ENCODE results near the gene R3HDM2.
"Not testable (repeated sequence)": the region's sequence is repeated elsewhere in the genome, so short reads cannot be mapped to it uniquely, and the experiment has no call there.

The R3HDM2 gene

GRCh38 chr12:57404966-57405640 is 25.7 kb downstream of the R3HDM2 start:
- TF ChIP-seq CTCF (IDR thresholded peaks at IDR 0.05; ENCODE audit: borderline replicate concordance, insufficient read depth, low read depth, low read length) = no peak
- no peak overlapping the region for H3K4me3 ChIP-seq (ENCODE audit: low read depth, low read length)

GRCh38 chr12:57402156-57402555 is 28.7 kb downstream of the R3HDM2 start:
- H3K4me3 ChIP-seq (ENCODE audit: low read depth, low read length) = not testable (repeated sequence)

GRCh38 chr12:57401165-57401564 is 29.7 kb downstream of the R3HDM2 start:
- no peak overlapping the region for H3K4me3 ChIP-seq (ENCODE audit: low read depth, low read length)
- TF ChIP-seq CTCF (IDR thresholded peaks at IDR 0.05; ENCODE audit: borderline replicate concordance, insufficient read depth, low read depth, low read length) = no peak

GRCh38 chr12:57399718-57400463 is 31.0 kb downstream of the R3HDM2 start:
- not testable (repeated sequence) for H3K4me3 ChIP-seq (ENCODE audit: low read depth, low read length)

- TF ChIP-seq CTCF (IDR thresholded peaks at IDR 0.05; ENCODE audit: borderline replicate concordance, insufficient read depth, low read depth, low read length) = no peak
- no peak overlapping the region for H3K4me3 ChIP-seq (ENCODE audit: low read depth, low read length)
These were observed 33.4 kb downstream of the R3HDM2 start for GRCh38 chr12:57397441-57397840.

GRCh38 chr12:57395121-57395520 is 35.7 kb downstream of the R3HDM2 start:
- H3K4me3 ChIP-seq (ENCODE audit: low read depth, low read length) = no peak overlapping the region
- TF ChIP-seq CTCF (IDR thresholded peaks at IDR 0.05; ENCODE audit: borderline replicate concordance, insufficient read depth, low read depth, low read length) = no peak

GRCh38 chr12:57390174-57390573 is 40.7 kb downstream of the R3HDM2 start:
- TF ChIP-seq CTCF (IDR thresholded peaks at IDR 0.05; ENCODE audit: borderline replicate concordance, insufficient read depth, low read depth, low read length) = no peak
- no peak overlapping the region for H3K4me3 ChIP-seq (ENCODE audit: low read depth, low read length)

GRCh38 chr12:57389033-57389432 is 41.8 kb downstream of the R3HDM2 start:
- H3K4me3 ChIP-seq (ENCODE audit: low read depth, low read length) = no peak overlapping the region
- no peak for TF ChIP-seq CTCF (IDR thresholded peaks at IDR 0.05; ENCODE audit: borderline replicate concordance, insufficient read depth, low read depth, low read length)

Measured in GM12875 (cell line).